SKM-1 treated with dmso at 0.1 percent for 144 hours (cell line): ENCODE results near the gene ZFP69.

ENCODE experiments used
- DNase-seq: peaks from one replicate; lab custom pipeline; 2025; ENCODE audit not compliant: unreplicated experiment; lab: John Stamatoyannopoulos, UW

The ZFP69 gene

GRCh38 chr1:40508375-40509341 lies 31.6 kb downstream of the ZFP69 start, which contains the start of gene EXO5:
TSS of gene EXO5 (plus strand) at chr1:40508767. CDS start at chr1:40514545, 5,778 bp downstream.
- DNase-seq: peak; percentile 76

DNA sequence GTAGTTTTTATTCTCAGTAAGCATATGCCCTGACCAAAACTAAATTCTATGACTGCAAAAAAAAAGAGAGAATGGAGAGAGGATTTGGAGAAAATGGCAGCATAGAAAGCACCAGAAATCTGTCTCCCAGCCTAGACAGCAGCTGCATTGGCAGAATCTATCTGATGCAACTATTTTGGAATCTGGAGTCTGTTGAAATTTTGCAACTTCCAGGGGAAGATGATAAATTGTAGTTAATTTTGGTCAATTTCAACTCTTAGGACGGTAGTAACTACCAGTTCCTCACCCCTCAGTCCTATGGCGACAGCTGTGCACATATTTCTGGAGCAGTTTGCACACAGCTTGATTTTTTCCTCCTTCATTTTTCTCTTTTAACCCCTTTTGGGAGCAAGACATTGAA lies 42.4 kb downstream of the ZFP69 start:
- DNase-seq: no peak

GRCh38 chr1:40530735-40531380 lies 53.8 kb downstream of the ZFP69 start:
- no peak for DNase-seq

DNA sequence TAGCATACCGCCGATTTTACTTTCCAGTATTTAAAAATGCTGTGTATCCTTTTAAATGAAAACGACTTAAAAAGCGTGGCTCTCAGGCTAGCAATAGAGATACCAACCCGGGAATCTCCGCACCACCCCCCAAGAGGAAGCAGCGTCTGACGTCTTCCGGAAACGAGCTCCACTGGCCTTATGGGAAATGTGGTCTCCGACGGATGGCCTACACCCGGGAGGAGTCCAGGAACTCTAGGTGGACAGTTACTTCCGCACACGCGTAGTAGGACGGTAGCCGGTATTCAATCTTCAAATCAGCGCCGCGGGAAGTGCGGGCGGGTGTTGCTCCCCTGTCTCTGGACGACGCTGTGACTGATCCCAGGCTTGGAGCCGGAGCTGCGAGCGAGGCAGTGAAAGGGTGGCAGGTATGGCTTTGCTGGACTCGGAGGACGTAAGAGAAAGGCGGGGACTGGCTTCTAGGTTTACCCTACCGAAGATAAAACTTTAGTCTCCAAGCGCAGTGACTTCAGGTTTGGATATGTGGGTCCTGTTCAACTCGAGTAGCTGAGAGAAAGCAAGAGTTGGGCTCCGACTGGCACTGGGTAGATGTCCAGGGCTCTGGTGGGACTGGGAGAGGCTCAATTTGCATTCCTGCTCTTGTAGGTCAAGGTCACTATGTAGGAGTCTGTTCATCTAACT lies 54.4 kb downstream of the ZFP69 start, which contains the start of gene ZNF684:
Gene ZNF684, plus strand, starts transcription at position 257 of the 681 bp plus-strand sequence. CDS start 1,530 bp downstream, outside the sequence.
- DNase-seq: peak; percentile 98

DNA sequence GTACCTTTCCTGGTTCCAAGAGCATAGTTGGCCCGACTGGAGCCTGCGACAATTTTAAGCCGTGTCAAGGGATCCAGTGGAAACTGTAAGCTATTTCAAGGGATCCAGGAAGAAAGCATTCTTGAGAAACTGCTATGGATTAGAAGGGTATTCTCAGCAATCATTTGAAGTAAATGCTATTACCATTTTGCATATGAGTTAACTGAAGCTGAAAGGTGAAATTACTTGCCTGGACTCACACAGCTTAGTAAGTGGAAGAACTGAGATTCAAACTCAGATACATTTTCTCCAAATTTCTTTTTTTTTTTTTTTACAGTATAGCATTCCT lies 54.9 kb downstream of the ZFP69 start:
- DNase-seq: no peak

GRCh38 chr1:40532844-40533424 lies 55.8 kb downstream of the ZFP69 start:
- DNase-seq: peak; percentile 69

DNA sequence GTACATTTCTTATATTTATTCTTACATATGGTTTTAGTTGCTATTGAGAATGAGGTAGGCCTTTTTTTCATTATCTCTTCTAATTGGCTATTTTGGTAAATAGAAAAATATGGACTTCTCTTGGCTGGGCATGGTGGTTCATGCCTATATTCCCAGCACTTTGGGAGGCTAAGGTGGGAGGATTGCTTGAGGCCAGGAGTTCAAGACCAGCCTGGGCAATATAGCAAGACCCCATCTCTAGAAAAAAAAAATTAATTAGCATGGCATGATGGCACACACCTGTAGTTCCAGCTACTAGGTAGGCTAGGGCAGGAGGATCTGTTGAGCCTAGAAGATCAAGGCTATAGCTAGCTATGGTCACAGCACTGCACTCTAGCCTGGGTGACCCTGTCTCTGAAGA lies 57.5 kb downstream of the ZFP69 start:
- no peak for DNase-seq

GRCh38 chr1:40535732-40536131 lies 58.6 kb downstream of the ZFP69 start:
- no peak for DNase-seq

DNA sequence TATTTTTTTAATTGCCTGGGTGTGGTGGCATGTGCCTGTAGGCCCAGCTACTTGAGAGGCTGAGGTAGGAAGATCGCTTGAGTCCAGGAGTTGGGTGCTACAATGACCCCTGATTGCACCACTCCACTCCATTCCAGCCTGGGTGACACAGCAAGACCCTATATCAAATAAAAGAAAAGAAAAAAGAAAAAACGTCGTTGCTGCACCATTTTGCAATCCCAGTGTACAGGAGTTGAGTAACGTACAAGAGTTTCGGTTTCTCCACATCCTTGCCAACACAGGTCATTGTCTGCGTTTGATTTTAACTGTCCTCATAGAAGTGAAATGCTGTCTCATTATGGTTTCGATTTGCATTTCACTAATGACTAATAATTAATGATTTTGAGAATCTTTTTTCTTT lies 62.2 kb downstream of the ZFP69 start:
- peak; percentile 66 for DNase-seq
